B cell (primary cell): ENCODE measurements around the gene VSIG10L. TPM values are rescaled to one million over a fixed set of nuclear protein-coding genes. Genes with fewer than 3 reads are reported as not detected.

Experiments
- ATAC-seq: fragments of 200-7000 bp; cut with Tn5 transposase; one replicate; pipeline ENCODE4 v1.10.0; 2021; ENCODE audit warnings: low read depth, mild to moderate bottlenecking, moderate number of reproducible peaks, moderate library complexity
- CTCF ChIA-PET: fragments of 350-600 bp; sonication (Branson Sonifier 250); formaldehyde crosslinking; loops from one replicate; lab custom pipeline; 2021; ENCODE audit warnings: antibody characterized with exemption, inconsistent platforms; lab: Charles Lee
- POLR2A ChIA-PET: fragments of 350-600 bp; sonication (Branson Sonifier 250); formaldehyde crosslinking; loops from one replicate; lab custom pipeline; 2021; ENCODE audit warnings: antibody characterized with exemption; lab: Charles Lee
- DNase-seq: peaks from one replicate; pipeline ENCODE4 v3.0.0; 2013
- H2AFZ ChIP-seq: 2 replicates; pipeline ENCODE4 v1.6.1; 2012; ENCODE audit warnings: mild to moderate bottlenecking, low read depth, low read length; ENCODE audit not compliant: insufficient read depth, poor library complexity, severe bottlenecking
- H3K27ac ChIP-seq, 2 donors: 1 replicate in 1 of 2; 2 replicates in 1 of 2; pipeline ENCODE4 v1.5.1; 2012 to 2013; ENCODE audit warnings: low read length in 2 of 2, mild to moderate bottlenecking in 2 of 2, moderate library complexity in 1 of 2
- H3K27me3 ChIP-seq, 4 experiments: fragments of 200-600 bp in 1 of 4; sonication (generic) in 1 of 4; replicated peaks in 1 of 4; 1 replicate in 2 of 4; 2 replicates in 2 of 4; pipeline versions ENCODE4 v1.6.1 to v1.7.0; 2013 to 2016; ENCODE audit warnings: low read length in 3 of 4, mild to moderate bottlenecking in 2 of 4, mixed read lengths in 1 of 4, moderate library complexity in 1 of 4; ENCODE audit not compliant: insufficient read depth in 4 of 4, control insufficient read depth in 3 of 4; ENCODE audit errors: control extremely low read depth in 1 of 4
- H3K36me3 ChIP-seq, 2 experiments: replicated peaks in 1 of 2; 1 replicate in 1 of 2; 2 replicates in 1 of 2; pipeline versions ENCODE4 v1.6.1 to v1.7.1; 2013; ENCODE audit warnings: low read length in 1 of 2; ENCODE audit not compliant: insufficient read depth in 2 of 2, control insufficient read depth in 1 of 2; ENCODE audit errors: control extremely low read depth in 1 of 2, extremely low read depth in 1 of 2
- H3K4me1 ChIP-seq, 2 donors: fragments of 200-600 bp in 1 of 2; sonication (generic) in 1 of 2; 1 replicate in 1 of 2; 2 replicates in 1 of 2; pipeline versions ENCODE4 v1.5.1 to v1.6.1; 2013 to 2017; ENCODE audit warnings: low read length in 2 of 2; ENCODE audit not compliant: control insufficient read depth in 2 of 2, insufficient read depth in 2 of 2
- H3K4me2 ChIP-seq: replicated peaks from 2 replicates; pipeline ENCODE3; 2012; ENCODE audit warnings: mild to moderate bottlenecking, low read depth, low read length; ENCODE audit not compliant: poor library complexity, severe bottlenecking
- H3K4me3 ChIP-seq, 5 experiments: fragments of 200-600 bp in 1 of 5; sonication (generic) in 1 of 5; 1 replicate in 3 of 5; 2 replicates in 2 of 5; pipeline versions ENCODE4 v1.5.1 to v1.7.0; 2011 to 2016; ENCODE audit warnings: low read length in 4 of 5, mild to moderate bottlenecking in 4 of 5, low read depth in 2 of 5, control low read depth in 1 of 5, moderate library complexity in 1 of 5; ENCODE audit not compliant: insufficient read depth in 1 of 5; ENCODE audit errors: control extremely low read depth in 1 of 5, extremely low read depth in 1 of 5
- H3K79me2 ChIP-seq: fragments of 200-600 bp; sonication (generic); one replicate; pipeline ENCODE4 v1.6.0; 2016; ENCODE audit warnings: low read length; ENCODE audit not compliant: control insufficient read depth, insufficient read depth
- H3K9ac ChIP-seq: fragments of 200-600 bp; sonication (generic); 2 replicates; pipeline ENCODE4 v1.6.1; 2017; ENCODE audit warnings: mild to moderate bottlenecking, low read length, moderate library complexity
- H3K9me3 ChIP-seq, 3 donors: one replicate each; pipeline versions ENCODE4 v1.6.1 to v1.7.1; 2013; ENCODE audit warnings: low read length in 2 of 3; ENCODE audit not compliant: control insufficient read depth in 2 of 3, insufficient read depth in 1 of 3; ENCODE audit errors: control extremely low read depth in 1 of 3
- H4K20me1 ChIP-seq: 2 replicates; pipeline ENCODE4 v1.6.0; 2012; ENCODE audit warnings: mild to moderate bottlenecking, low read length; ENCODE audit not compliant: insufficient read depth, control insufficient read depth, poor library complexity, severe bottlenecking
- H3K27ac Mint-ChIP-seq: one replicate; pipeline ENCODE4 v1.8.0; 2021; ENCODE audit warnings: mixed read lengths
- H3K27me3 Mint-ChIP-seq: one replicate; pipeline ENCODE4 v1.8.0; 2021; ENCODE audit warnings: mixed read lengths
- H3K4me1 Mint-ChIP-seq: one replicate; pipeline ENCODE4 v1.8.0; 2021; ENCODE audit warnings: mixed read lengths
- H3K4me3 Mint-ChIP-seq: one replicate; pipeline ENCODE4 v1.8.0; 2021; ENCODE audit warnings: mixed read lengths
- H3K9me3 Mint-ChIP-seq: one replicate; pipeline ENCODE4 v1.8.0; 2022; ENCODE audit warnings: mixed read lengths; ENCODE audit not compliant: insufficient read depth
- EZH2 ChIP-seq: IDR thresholded peaks from 2 replicates; pipeline ENCODE4 v1.6.1; 2012; ENCODE audit warnings: borderline replicate concordance, low read depth, mild to moderate bottlenecking, moderate library complexity, low read length; ENCODE audit not compliant: insufficient read depth, poor library complexity, severe bottlenecking
- WGBS: methylation state at CpG from one replicate; pipeline ENCODE4 v1.1.5; 2013; ENCODE audit warnings: missing lambda C conversion rate; ENCODE audit not compliant: insufficient coverage; 5-methylcytosine and 5-hydroxymethylcytosine counted together
- intact Hi-C: fragments of 100-400 bp; cut with micrococcal nuclease; formaldehyde crosslinking; loops from one replicate; pipeline ENCODE4 v1.10.0; 2022
- polyA plus RNA-seq: library from polyadenylated mRNA; depleted of rRNA; stranded (reverse); fragments of >200 nt; gene quantifications from 2 replicates; pipeline ENCODE4 v1.2.3, GENCODE V29; 2012
- total RNA-seq, 2 donors: library from RNA; stranded (reverse); fragments of 120-200 nt in 1 of 2; gene quantifications; 1 replicate in 1 of 2; 2 replicates in 1 of 2; pipeline versions ENCODE4 v1.2.3 to v1.2.4, GENCODE V29; 2013 to 2022
- TF ChIP-seq, protein P1 (sequence below): fragments of 200-600 bp; IDR thresholded peaks from one replicate; pipeline ENCODE4 v1.8.0; 2022; ENCODE audit warnings: antibody characterized with exemption, mild to moderate bottlenecking

Gene VSIG10L
- total and polyA plus RNA-seq, 2 donors (not counting 1 experiment from before 2014, with no cell fraction given) = 1.3 to 1.7 TPM

DNA sequence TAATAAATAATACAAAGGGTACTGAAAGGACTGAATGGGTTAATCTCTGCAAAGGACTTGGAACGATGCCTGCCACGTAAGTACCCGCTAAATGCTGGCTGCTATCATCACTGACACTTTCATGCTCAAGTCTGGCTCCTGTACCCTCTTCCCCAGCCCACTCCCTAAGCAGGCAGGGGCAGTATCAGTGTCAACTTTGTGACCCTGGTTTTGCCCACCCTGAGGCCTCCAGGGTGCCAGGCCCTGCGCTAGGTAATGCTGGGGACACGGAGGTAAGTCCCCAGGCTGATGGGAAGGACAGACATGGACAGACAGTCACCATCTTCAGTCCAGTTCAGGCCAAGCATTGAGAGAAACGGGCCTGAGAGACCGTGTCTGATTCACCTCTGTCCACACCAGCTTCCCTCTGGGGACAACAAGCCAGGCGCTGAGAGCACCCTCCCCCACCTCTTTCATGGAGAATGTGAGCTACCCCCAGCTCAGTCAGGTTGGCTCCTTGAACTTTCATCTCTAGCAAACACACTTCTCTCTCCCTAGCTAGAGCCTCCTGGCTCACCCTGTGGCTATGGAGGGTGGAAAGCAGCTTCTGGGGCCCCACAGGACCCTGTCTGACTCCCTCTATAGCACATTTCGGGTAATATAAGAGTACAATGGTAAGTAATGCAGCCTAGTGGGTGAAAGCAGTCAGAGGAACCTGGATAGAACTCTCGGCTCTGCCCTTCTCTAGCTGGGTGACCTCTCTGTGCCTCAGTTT lies 23.4 kb upstream of the VSIG10L start:
- Histone ChIP-seq H3K4me3 (peak overlapping the region; percentile 65 to 94 (median 78)), H3K27ac (peak overlapping the region; percentile 80 to 87), H3K9ac (peak overlapping the region; percentile 83), H3K36me3 (no peaks in the 10 kb centered on the region), H2AFZ (peak overlapping the region; percentile 89), H3K9me3 (no peaks in the 10 kb centered on the region), H3K27me3 (no peaks in the 10 kb centered on the region), H3K79me2 (peaks cover 11% of the 10 kb centered on the region), H4K20me1 (no peaks in the 10 kb centered on the region), H3K4me1 (peaks cover 5 to 31% of the 10 kb centered on the region in 2 donors), H3K4me2 (peak overlapping the region; percentile 98)
- Mint-ChIP-seq H3K4me1 (peaks cover 37% of the 10 kb centered on the region), H3K9me3 (no peaks in the 10 kb centered on the region), H3K4me3 (peak overlapping the region; percentile 97), H3K27me3 (no peaks in the 10 kb centered on the region), H3K27ac (peak overlapping the region; percentile 95)
- DNase-seq = peak; percentile 66
- intact Hi-C loops = no loop called here
- 51% methylated on average over 9 of the region's 10 CpGs for WGBS
- CTCF ChIA-PET = interaction anchor here (0.5 to 1.5 kb wide), 8 partner anchors 22 to 1992 kb away, joined by 3 to 7 read pairs (median 4); partner anchors contain the start of gene SIGLEC10
- no peak for TF ChIP-seq EZH2
- TF ChIP-seq, protein P1, sequence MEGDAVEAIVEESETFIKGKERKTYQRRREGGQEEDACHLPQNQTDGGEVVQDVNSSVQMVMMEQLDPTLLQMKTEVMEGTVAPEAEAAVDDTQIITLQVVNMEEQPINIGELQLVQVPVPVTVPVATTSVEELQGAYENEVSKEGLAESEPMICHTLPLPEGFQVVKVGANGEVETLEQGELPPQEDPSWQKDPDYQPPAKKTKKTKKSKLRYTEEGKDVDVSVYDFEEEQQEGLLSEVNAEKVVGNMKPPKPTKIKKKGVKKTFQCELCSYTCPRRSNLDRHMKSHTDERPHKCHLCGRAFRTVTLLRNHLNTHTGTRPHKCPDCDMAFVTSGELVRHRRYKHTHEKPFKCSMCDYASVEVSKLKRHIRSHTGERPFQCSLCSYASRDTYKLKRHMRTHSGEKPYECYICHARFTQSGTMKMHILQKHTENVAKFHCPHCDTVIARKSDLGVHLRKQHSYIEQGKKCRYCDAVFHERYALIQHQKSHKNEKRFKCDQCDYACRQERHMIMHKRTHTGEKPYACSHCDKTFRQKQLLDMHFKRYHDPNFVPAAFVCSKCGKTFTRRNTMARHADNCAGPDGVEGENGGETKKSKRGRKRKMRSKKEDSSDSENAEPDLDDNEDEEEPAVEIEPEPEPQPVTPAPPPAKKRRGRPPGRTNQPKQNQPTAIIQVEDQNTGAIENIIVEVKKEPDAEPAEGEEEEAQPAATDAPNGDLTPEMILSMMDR = no peak
- ATAC-seq = no peak
- POLR2A ChIA-PET = interaction anchor here (0.5 to 1.2 kb wide), 4 partner anchors 22 to 1034 kb away, joined by 3 to 14 read pairs (median 6); no protein-coding TSS in a partner anchor
